NCI-H2227 treated with DMSO at 0.1 percent for 48 hours (cell line): ENCODE results near the gene ALDOB.

Source experiments
- DNase-seq: peaks from one replicate; lab custom pipeline; 2025; lab: John Stamatoyannopoulos, UW

The ALDOB gene

DNA sequence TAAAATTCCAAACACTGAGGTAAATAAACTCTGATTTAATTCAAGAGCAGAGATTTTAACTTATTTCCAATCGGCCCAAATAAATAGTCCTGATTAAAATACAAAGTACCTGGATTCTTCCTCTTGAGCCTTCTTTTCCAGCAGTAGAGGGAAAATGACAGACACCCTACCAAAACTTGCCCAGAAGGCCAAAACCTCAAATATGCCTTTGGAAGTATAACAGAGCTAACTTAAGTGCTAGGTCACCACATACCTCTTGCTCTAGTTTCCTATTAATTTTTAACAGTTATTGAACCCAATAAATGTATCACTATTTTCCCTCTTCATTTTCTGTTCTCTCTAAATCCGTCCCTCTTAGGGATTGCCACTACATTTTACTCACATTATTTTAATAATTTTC, 52.2 kb downstream of the ALDOB start:
- DNase-seq, result no peak

DNA sequence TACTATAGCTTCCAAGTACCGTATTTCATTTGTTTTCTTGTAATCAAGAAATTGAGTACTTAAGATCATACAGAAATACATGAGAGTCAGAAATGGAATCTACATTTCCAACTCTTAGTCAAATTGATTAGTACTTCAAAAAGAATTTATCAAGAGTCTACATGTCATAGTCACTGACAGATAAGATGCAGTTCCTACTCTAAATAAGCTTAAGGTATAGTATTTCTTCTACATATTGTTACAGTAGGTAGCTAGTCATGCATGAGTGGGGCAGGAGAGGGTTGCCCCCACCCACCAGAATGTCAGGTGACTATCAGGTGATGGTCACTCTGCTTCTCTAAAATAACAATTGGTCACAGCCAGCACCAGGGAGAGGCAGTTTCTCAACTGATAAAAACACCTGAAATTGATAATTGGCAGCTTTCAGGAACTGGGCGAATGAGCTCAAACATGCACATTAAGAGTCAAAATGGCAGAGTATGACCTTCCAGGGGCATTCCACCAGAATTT, 53.7 kb downstream of the ALDOB start:
- no peak for DNase-seq

DNA sequence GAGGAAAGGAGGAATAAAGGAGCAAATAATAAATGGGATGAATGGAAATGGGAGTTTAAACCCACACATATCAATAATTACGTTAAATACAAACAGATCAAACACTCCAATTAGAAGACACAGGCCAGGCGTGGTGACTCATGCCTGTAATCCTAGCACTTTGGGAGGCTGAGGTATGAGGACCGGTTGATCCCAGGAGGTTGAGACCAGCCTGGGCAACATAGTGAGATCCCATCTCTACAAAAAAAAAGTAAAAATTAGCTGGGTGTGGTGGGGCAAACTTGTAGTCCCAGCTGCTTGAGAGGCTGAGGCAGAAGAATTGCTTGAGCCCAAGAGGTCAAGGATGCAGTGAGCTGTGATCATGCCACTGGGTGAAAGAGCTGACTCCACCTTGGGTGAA, 54.5 kb downstream of the ALDOB start:
- no peak for DNase-seq

DNA sequence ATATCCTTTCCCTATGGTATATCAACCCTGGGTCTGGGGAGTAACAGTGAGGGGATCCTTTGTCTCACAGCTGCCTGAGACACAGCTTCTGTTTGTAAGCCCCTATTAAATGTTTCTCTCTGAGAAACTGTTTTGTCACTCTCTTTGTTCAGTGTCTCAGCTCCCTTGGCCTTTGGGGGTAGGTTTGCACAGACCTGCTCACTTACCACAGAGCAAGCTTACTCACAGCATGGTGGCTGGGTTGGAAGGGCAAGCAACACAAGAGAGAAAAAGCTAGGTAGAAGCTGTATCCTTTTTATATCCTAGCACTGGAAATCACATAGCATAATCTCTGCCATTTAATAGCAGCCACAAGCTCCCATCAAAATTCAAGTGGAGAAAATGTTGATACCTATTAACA, 55.3 kb downstream of the ALDOB start:
- DNase-seq, result no peak

DNA sequence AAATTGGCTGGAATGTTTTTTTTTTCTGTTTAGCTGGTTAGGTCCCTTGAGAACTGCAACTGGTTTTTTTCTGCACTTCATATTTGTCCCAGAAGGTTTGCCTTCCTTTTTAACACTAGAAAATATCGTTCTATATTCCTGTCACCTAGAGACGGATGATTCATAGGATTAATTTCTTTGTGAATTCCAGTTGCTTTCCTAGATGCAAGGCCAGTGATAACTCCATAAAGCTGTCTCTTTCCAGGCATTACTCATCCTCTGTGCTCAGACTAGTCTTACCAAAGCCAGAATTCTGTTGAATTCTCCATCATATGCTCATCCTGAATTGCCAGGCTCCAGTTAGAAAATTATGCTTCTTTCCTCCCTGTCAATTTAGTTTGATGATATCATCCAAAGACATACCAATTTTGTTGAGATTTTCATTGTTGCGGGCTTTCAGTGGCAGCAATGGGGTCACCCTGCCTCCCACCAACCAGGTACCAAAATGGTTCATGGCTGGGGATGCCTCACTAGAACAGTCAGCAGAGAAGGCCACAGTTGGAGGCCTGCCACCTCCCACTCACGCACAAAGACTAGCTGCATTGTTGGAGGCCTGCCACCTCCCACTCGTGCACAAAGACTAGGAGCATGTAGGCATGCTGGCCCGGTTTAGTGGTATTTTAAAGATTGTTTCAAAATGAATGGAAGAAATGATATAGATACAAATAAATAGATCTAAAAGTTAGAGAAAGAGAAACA, 59.3 kb downstream of the ALDOB start:
- no peak for DNase-seq

DNA sequence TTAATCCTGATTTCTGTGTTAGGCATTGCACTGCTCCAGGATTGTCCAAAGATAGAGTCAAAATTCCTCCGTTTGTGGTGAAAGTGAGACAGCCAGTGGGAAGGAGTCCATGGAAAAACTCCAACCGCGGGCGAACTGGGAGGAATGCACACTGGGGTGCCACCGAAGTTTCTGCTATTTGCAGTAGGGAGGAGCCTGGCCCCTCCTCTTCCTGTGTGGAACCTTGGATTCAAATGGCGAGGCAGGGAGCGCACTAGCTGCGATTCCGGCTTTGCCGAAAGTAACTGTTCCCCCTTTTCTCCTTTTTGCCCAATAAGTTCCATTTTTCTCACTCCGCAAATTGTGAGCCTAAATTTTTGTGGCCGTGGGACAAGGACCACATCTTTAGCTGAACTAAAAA, 60.0 kb downstream of the ALDOB start:
- DNase-seq, result no peak

DNA sequence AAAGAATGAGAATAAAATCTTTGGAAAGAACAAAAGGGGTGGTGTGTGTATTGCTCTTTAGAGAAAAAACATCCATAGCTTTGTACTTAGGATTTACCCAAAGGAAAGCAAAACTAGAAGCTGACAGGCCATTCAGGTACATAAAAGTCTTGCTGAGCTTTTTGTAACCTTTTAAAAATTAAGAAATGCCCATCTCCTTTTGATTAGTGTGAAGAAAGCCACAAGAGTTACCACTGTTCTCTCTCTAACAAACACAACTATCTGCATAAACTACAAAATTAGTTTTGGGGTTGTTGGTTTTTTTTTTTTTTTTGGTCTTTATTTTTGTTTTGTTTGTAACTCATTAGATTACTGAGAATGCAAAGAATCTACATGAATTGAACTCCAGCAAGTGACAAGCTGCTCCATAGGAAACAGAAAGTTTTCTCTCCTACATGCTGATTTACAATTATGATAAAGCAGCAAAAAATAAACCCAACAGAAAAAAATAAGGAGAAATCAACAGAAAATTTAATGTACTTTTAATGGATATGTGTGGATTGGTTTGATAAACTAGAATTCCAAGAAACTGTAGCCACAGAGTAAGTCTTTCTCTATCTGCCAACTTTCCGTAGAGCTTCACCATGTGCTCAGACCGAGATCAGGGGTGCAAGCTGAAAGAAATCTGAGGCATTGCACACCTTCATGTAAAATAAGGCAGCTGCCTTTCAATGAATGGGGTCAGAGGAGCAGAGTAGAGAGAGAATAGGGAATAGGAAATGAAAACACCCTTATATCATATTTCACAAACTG, 63.1 kb downstream of the ALDOB start:
- no peak for DNase-seq

DNA sequence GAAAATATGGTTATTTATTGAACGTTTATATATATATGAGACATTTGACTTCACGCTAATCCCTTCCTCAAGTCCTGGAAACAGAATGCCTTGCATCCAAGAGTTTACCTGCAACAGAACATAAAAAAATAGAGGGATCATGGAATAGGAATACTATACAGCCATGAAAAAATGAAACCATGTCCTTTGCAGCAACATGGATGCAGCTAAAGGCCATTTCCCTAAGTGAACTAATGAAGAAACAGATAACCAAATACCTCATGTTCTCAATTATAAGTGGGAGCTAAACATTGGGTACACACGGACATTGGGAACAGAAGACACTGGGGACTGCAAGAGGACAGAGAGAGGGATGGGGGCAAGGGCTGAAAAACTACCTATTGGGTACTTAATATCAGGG, 63.8 kb downstream of the ALDOB start:
- no peak for DNase-seq
